Measurements from ENCODE around the gene DDIT4L.
"Not testable (repeated sequence)": the region's sequence is repeated elsewhere in the genome, so short reads cannot be mapped to it uniquely, and the experiment has no call there.

Gene DDIT4L

GRCh38 chr4:100189820-100190642 lies at the start of gene DDIT4L:
Gene DDIT4L, minus strand, starts transcription at chr4:100190468. Its CDS starts 485 bp downstream, at chr4:100189983.
- no peak for FAIRE-seq
- DNase-seq (ENCODE audit: low spot score) = no peak

GRCh38 chr4:100240008-100240407 lies 49.7 kb upstream of the DDIT4L start:
- no peak for DNase-seq (ENCODE audit: low spot score)
- FAIRE-seq = no peak

GRCh38 chr4:100224721-100225120 lies 34.5 kb upstream of the DDIT4L start:
- no peak for DNase-seq (ENCODE audit: low spot score)
- FAIRE-seq = no peak

- DNase-seq (ENCODE audit: low spot score) = no peak
- no peak for FAIRE-seq
These were observed 33.9 kb upstream of the DDIT4L start for GRCh38 chr4:100224160-100224559.

- FAIRE-seq = no peak
These were observed 18.7 kb upstream of the DDIT4L start for GRCh38 chr4:100208964-100209363.

GRCh38 chr4:100208459-100208858 lies 18.2 kb upstream of the DDIT4L start:
- FAIRE-seq (no peak), DNase-seq (ENCODE audit: low spot score) (no peak)

More at GRCh38 chr4:100208964-100209363, 18.7 kb upstream of the DDIT4L start:
- DNase-seq (ENCODE audit: low spot score) = no peak

- FAIRE-seq = no peak
- DNase-seq (ENCODE audit: low spot score) = no peak
These were observed 16.6 kb upstream of the DDIT4L start for GRCh38 chr4:100206850-100207249.

GRCh38 chr4:100198061-100198460 lies 7.8 kb upstream of the DDIT4L start:
- FAIRE-seq = no peak
- DNase-seq (ENCODE audit: low spot score) = no peak

- DNase-seq (ENCODE audit: low spot score); FAIRE-seq: not testable (repeated sequence)
These were observed 6.3 kb upstream of the DDIT4L start for GRCh38 chr4:100196388-100197071.

GRCh38 chr4:100190643-100191600 lies 654 bp upstream of the DDIT4L start:
- DNase-seq (ENCODE audit: low spot score) = no peak
- no peak for FAIRE-seq

- no peak for FAIRE-seq
- no peak for DNase-seq (ENCODE audit: low spot score)
These were observed 1.4 kb downstream of the DDIT4L start for GRCh38 chr4:100188829-100189228.

- DNase-seq (ENCODE audit: low spot score) = no peak
- FAIRE-seq = no peak
These were observed 2.5 kb downstream of the DDIT4L start for GRCh38 chr4:100187781-100188180.

GRCh38 chr4:100184787-100185186 lies 5.5 kb downstream of the DDIT4L start:
- FAIRE-seq (no peak), DNase-seq (ENCODE audit: low spot score) (no peak)

- FAIRE-seq (no peak), DNase-seq (ENCODE audit: low spot score) (no peak)
These were observed 12.4 kb downstream of the DDIT4L start for GRCh38 chr4:100177855-100178254.

- FAIRE-seq (no peak), DNase-seq (ENCODE audit: low spot score) (no peak)
These were observed 13.1 kb downstream of the DDIT4L start for GRCh38 chr4:100177126-100177525.

GRCh38 chr4:100175858-100176257 lies 14.4 kb downstream of the DDIT4L start:
- FAIRE-seq (no peak), DNase-seq (ENCODE audit: low spot score) (no peak)

- DNase-seq (ENCODE audit: low spot score) (no peak), FAIRE-seq (no peak)
These were observed 15.3 kb downstream of the DDIT4L start for GRCh38 chr4:100174985-100175383.

GRCh38 chr4:100170986-100171385 lies 19.3 kb downstream of the DDIT4L start:
- FAIRE-seq = no peak
- no peak for DNase-seq (ENCODE audit: low spot score)

GRCh38 chr4:100169491-100170485 lies 20.5 kb downstream of the DDIT4L start:
- FAIRE-seq (no peak), DNase-seq (ENCODE audit: low spot score) (no peak)

GRCh38 chr4:100168521-100168920 lies 21.7 kb downstream of the DDIT4L start:
- DNase-seq (ENCODE audit: low spot score) (no peak), FAIRE-seq (no peak)

All from RCC 7860 (cell line).